HG03432 (cell line): ENCODE measurements around the gene ERCC6L2.
A peak's percentile ranks its signal among the peaks of the same experiment; 100 is the strongest.

Experiments
- ATAC-seq: cut with Tn5 transposase; IDR thresholded peaks from one replicate; pipeline ENCODE4 v1.9.1; 2021; ENCODE audit warnings: mild to moderate bottlenecking, moderate library complexity; ENCODE audit not compliant: unreplicated experiment

ERCC6L2 gene

GRCh38 chr9:95875305-95876137 is at the start of gene ERCC6L2:
TSS of gene ERCC6L2 (plus strand) at chr9:95875691. CDS start at chr9:95876039, 348 bp downstream.
- ATAC-seq = peak; percentile 91

GRCh38 chr9:95826183-95826838 is 49.2 kb upstream of the ERCC6L2 start:
- no peak for ATAC-seq

GRCh38 chr9:95830768-95831167 is 44.7 kb upstream of the ERCC6L2 start:
- no peak for ATAC-seq

- no peak for ATAC-seq
Measured at GRCh38 chr9:95831810-95832209, 43.7 kb upstream of the ERCC6L2 start.

GRCh38 chr9:95833546-95834178 is 41.8 kb upstream of the ERCC6L2 start:
- ATAC-seq = no peak

- ATAC-seq = no peak
Measured at GRCh38 chr9:95834281-95834907, 41.1 kb upstream of the ERCC6L2 start.

- ATAC-seq = no peak
Measured at GRCh38 chr9:95835393-95835792, 40.1 kb upstream of the ERCC6L2 start.

- ATAC-seq = no peak
Measured at GRCh38 chr9:95836072-95836471, 39.4 kb upstream of the ERCC6L2 start.

- no peak for ATAC-seq
Measured at GRCh38 chr9:95839012-95839411, 36.5 kb upstream of the ERCC6L2 start.

GRCh38 chr9:95840074-95840473 is 35.4 kb upstream of the ERCC6L2 start:
- no peak for ATAC-seq

GRCh38 chr9:95841377-95841776 is 34.1 kb upstream of the ERCC6L2 start:
- no peak for ATAC-seq

GRCh38 chr9:95845751-95846150 is 29.7 kb upstream of the ERCC6L2 start:
- ATAC-seq = no peak

- ATAC-seq = no peak
Measured at GRCh38 chr9:95848764-95849163, 26.7 kb upstream of the ERCC6L2 start.

GRCh38 chr9:95852059-95853032 is 23.1 kb upstream of the ERCC6L2 start:
- ATAC-seq = peak; percentile 96

- no peak for ATAC-seq
Measured at GRCh38 chr9:95854386-95855020, 21.0 kb upstream of the ERCC6L2 start.

- no peak for ATAC-seq
Measured at GRCh38 chr9:95855961-95856360, 19.5 kb upstream of the ERCC6L2 start.

GRCh38 chr9:95857124-95857523 is 18.4 kb upstream of the ERCC6L2 start:
- ATAC-seq = no peak

- peak; percentile 74 for ATAC-seq
Measured at GRCh38 chr9:95857896-95858295, 17.6 kb upstream of the ERCC6L2 start.

- ATAC-seq = no peak
Measured at GRCh38 chr9:95862343-95862742, 13.1 kb upstream of the ERCC6L2 start.
